Measurements from ENCODE around the gene RAB19.

- TF ChIP-seq CTCF (conservative IDR thresholded peaks at IDR 0.05 in 1 of 2, IDR thresholded peaks at IDR 0.05 in 1 of 2; ENCODE audit: extremely low read depth in 1 of 2, insufficient read depth in 1 of 2, low read depth in 1 of 2, low read length in 2 of 2) (no peak), EZH2 (IDR thresholded peaks at IDR 0.05; ENCODE audit: borderline replicate concordance, low read length) (no peak)
Measured at GRCh38 chr7:140364819-140365218, 39.0 kb upstream of the RAB19 start.
